Hematopoietic multipotent progenitor cell treated with erythropoietin and hydrocortisone succinate and interleukin-3 and kit ligand, for 8 days (in vitro differentiated cells): ENCODE measurements around the gene SCN4B.
"Not testable (repeated sequence)": the region's sequence is repeated elsewhere in the genome, so short reads cannot be mapped to it uniquely, and the experiment has no call there.

Experiments
- DNase-seq: peaks from one replicate; pipeline ENCODE4 v3.0.0-alpha.2; 2015

The SCN4B gene

GRCh38 chr11:118152552-118153471 lies at the start of gene SCN4B:
Gene SCN4B, minus strand, starts transcription at chr11:118152823. Its CDS starts 150 bp downstream, at chr11:118152673.
- DNase-seq = no peak

- no peak for DNase-seq
Measured at GRCh38 chr11:118201966-118202365, 49.3 kb upstream of the SCN4B start.

GRCh38 chr11:118200901-118201680 lies 48.5 kb upstream of the SCN4B start:
- no peak for DNase-seq

- no peak for DNase-seq
Measured at GRCh38 chr11:118200497-118200896, 47.9 kb upstream of the SCN4B start.

- DNase-seq = no peak
Measured at GRCh38 chr11:118199135-118199534, 46.5 kb upstream of the SCN4B start.

- peak; percentile 69 for DNase-seq
Measured at GRCh38 chr11:118198370-118198769, 45.7 kb upstream of the SCN4B start.

GRCh38 chr11:118194835-118195627 lies 42.4 kb upstream of the SCN4B start:
- DNase-seq = no peak

GRCh38 chr11:118193910-118194566 lies 41.4 kb upstream of the SCN4B start:
- no peak for DNase-seq

GRCh38 chr11:118192817-118193216 lies 40.2 kb upstream of the SCN4B start:
- DNase-seq = not testable (repeated sequence)

GRCh38 chr11:118190942-118191506 lies 38.4 kb upstream of the SCN4B start:
- DNase-seq = not testable (repeated sequence)

GRCh38 chr11:118186346-118187107 lies 33.9 kb upstream of the SCN4B start:
- DNase-seq = no peak

GRCh38 chr11:118184784-118185579 lies 32.4 kb upstream of the SCN4B start:
- DNase-seq = no peak

- DNase-seq = not testable (repeated sequence)
Measured at GRCh38 chr11:118183691-118184090, 31.1 kb upstream of the SCN4B start.

- DNase-seq = no peak
Measured at GRCh38 chr11:118180300-118180703, 27.7 kb upstream of the SCN4B start.

- no peak for DNase-seq
Measured at GRCh38 chr11:118176778-118177134, 24.1 kb upstream of the SCN4B start.

- no peak for DNase-seq
Measured at GRCh38 chr11:118175993-118176777, 23.6 kb upstream of the SCN4B start, which contains the start of gene SCN2B. Gene SCN2B, minus strand, starts transcription at chr11:118176639. Its CDS starts 208 bp downstream, at chr11:118176431.

- no peak for DNase-seq
Measured at GRCh38 chr11:118175031-118175992, 22.7 kb upstream of the SCN4B start.

- DNase-seq = no peak
Measured at GRCh38 chr11:118174006-118174567, 21.5 kb upstream of the SCN4B start.
